22Rv1 (cell line): Measurements from ENCODE around the gene CACNA1C.

Experiments used
- H3K27ac ChIP-seq: fragments of 450-650 bp; 2 replicates; pipeline ENCODE4 v1.5.1; 2017
- CTCF ChIP-seq: fragments of 450-650 bp; IDR thresholded peaks from 2 replicates; pipeline ENCODE4 v1.5.1; 2017; ENCODE audit warnings: mild to moderate bottlenecking
- ZFX ChIP-seq: fragments of 450-650 bp; IDR thresholded peaks from 2 replicates; pipeline ENCODE4 v1.6.1; 2017; ENCODE audit warnings: antibody characterized with exemption, borderline replicate concordance

Gene CACNA1C

DNA sequence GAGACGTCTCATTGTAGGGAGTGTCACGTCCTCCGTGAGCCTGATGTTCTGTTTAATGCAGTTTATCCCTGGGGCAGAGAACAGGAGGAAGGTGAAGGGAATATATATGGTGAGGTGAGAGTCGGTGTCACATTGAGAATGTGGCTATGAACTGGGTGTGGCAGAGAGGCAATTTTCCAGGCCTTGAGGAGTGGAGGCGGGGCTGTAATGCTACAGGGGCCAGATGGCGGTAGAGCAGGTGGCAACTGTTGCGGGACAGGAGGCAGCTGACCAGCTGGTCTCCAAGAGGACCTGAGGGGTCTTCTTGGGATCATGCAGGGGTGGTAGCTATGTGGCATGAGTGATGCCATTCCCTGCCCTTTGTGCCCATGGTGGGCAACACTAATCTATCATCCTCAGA is 59.6 kb downstream of the CACNA1C start:
- H3K27ac ChIP-seq, result no peak overlapping the region
- no peak for TF ChIP-seq CTCF
- no peak for TF ChIP-seq ZFX

DNA sequence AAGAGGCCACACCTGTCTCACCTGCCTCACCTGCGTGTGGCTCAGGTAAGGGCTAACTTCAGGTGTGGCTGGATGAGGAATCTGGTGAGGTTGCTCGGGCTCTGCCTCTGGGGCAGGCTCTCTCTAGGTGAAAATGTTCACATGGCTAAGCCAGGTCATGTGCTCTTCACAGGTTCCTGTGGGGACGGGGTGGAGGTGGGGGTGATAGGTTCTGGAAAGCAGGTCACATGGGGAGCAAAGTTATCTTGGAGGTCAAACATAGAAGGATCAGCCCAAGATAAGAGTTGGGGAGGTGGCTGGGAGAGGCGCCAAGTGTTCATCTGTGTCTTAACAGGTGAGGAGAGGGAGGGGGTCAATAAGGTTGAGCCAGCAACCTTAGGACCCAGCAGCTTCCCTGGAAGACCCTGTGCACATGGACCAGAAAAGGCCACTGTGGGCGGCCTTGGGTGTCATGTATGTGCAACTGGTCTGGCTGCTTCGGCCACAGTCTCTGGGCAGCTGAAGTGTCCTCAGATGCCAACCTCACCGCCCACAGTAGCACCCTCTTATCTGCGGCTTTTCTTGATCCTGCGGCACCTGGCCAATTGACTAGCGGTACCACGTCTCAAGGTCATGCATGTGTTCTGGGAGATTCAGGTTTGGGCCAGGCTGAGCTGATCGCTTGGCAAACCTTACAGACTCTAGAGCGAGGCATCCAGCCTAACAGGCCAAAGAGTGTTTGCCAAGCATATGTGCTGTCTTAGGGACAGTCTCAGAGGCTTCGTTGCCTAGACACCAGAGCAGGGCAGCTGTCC is 60.5 kb downstream of the CACNA1C start:
- TF ChIP-seq CTCF (no peak), ZFX (no peak)
- no peak overlapping the region for H3K27ac ChIP-seq

DNA sequence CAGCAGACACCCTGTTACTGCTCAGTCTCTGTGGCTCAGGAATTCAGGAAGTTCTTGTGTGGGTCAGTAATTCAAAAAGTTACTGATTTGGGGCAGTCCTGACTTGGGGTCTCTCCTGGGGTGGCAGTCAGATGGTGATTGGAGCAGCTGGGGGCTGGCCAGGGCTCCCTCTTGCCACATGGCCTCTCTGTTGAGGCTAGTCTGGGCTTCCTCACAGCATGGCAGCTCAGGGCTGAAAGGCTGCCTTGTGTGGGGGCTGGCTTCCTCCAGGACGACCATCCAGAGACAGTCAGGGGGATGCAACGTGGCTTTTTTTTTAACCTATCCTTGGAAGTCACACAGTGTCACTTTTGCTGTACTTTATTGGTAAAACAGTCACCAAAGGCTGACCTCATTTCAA is 61.3 kb downstream of the CACNA1C start:
- TF ChIP-seq CTCF, result no peak
- no peak for TF ChIP-seq ZFX
- no peak overlapping the region for H3K27ac ChIP-seq

DNA sequence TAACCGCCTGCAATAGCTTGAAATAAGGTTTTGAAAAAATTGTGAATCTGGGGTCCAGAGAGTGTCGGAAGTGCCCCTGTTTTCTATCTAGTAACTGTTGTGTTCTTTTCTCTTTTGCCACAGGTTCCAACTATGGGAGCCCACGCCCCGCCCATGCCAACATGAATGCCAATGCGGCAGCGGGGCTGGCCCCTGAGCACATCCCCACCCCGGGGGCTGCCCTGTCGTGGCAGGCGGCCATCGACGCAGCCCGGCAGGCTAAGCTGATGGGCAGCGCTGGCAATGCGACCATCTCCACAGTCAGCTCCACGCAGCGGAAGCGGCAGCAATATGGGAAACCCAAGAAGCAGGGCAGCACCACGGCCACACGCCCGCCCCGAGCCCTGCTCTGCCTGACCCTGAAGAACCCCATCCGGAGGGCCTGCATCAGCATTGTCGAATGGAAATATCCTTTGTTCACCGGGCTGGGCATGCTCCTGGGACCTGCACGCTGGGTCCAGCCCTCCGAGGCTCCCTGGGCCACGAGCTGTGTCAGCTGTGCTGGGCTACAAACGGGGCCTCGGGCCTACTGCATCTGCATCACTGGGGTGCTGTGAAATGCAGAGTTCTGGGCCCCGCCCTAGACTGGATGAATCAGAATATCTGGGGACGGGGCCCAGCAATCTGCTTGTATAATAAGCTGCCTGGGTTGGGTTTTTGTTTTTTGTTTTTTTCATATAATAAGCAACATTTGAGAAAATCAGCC is 62.5 kb downstream of the CACNA1C start:
- no peak for TF ChIP-seq CTCF
- no peak for TF ChIP-seq ZFX
- no peak overlapping the region for H3K27ac ChIP-seq

DNA sequence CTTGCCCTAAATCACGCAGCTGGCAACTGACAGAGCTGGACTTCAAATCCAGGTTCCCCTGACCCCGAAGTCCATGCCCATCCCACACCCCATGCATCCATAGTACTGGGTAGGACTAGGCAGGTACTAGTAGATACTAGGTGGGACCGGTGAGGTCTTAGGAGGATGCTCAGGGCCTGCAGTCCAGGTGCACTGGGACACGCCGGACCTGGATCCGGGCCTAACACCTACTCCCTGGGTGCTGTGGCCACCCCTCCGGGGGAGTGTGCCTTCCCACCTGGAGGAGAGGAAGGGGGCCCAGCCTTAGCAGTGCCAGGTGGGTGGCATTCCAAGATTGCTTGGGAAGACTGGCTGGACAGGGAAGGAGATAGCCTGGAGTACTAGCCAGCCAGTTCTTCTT is 64.8 kb downstream of the CACNA1C start:
- no peak for TF ChIP-seq CTCF
- TF ChIP-seq ZFX, result no peak
- no peak overlapping the region for H3K27ac ChIP-seq

- TF ChIP-seq ZFX (no peak), CTCF (no peak)
- H3K27ac ChIP-seq, result no peak overlapping the region
Observed at GRCh38 chr12:2118061-2118460, 65.3 kb downstream of the CACNA1C start.
